HepG2 (cell line): ENCODE data around the gene SS18L1. TPM values are rescaled to one million over a fixed set of nuclear protein-coding genes. Genes with fewer than 3 reads are reported as not detected.

Experiments
- ARNTL ChIP-seq: sonication (generic); formaldehyde crosslinking; IDR thresholded peaks from 2 replicates; pipeline ENCODE4 v1.4.0; 2020; ENCODE audit warnings: mild to moderate bottlenecking, missing genetic modification reagents
- FOXM1 ChIP-seq: sonication (generic); formaldehyde crosslinking; IDR thresholded peaks from 2 replicates; pipeline ENCODE4 v1.5.0; 2020; ENCODE audit warnings: missing genetic modification reagents
- FUBP1 ChIP-seq: sonication (generic); formaldehyde crosslinking; IDR thresholded peaks from 2 replicates; pipeline ENCODE4 v1.5.1; 2020; ENCODE audit warnings: missing genetic modification reagents, mild to moderate bottlenecking, borderline replicate concordance
- GPN1 ChIP-seq: sonication (generic); formaldehyde crosslinking; IDR thresholded peaks from 2 replicates; pipeline ENCODE4 v1.5.1; 2020; ENCODE audit warnings: missing genetic modification reagents, borderline replicate concordance
- HOXA9 ChIP-seq: sonication (generic); formaldehyde crosslinking; IDR thresholded peaks from 2 replicates; pipeline ENCODE4 v1.8.1; 2022; ENCODE audit warnings: missing genetic modification reagents, mild to moderate bottlenecking, moderate library complexity, borderline replicate concordance
- HOXD1 ChIP-seq: sonication (generic); formaldehyde crosslinking; IDR thresholded peaks from 2 replicates; pipeline ENCODE4 v1.5.0; 2020; ENCODE audit warnings: missing genetic modification reagents
- IKZF4 ChIP-seq: sonication (generic); formaldehyde crosslinking; IDR thresholded peaks from 2 replicates; pipeline ENCODE4 v1.5.1; 2020; ENCODE audit warnings: borderline replicate concordance, mild to moderate bottlenecking, low read depth, missing genetic modification reagents; ENCODE audit errors: not compliant biosample characterization
- KAT8 ChIP-seq: IDR thresholded peaks from 2 replicates; pipeline ENCODE4 v1.6.1; 2016; ENCODE audit warnings: missing genetic modification reagents, missing compliant biosample characterization
- KDM4B ChIP-seq: sonication (generic); formaldehyde crosslinking; IDR thresholded peaks from 2 replicates; pipeline ENCODE4 v1.4.0; 2020; ENCODE audit warnings: missing genetic modification reagents
- LBX2 ChIP-seq: sonication (generic); formaldehyde crosslinking; IDR thresholded peaks from 2 replicates; pipeline ENCODE4 v1.5.0; 2020; ENCODE audit warnings: missing genetic modification reagents, mild to moderate bottlenecking, borderline replicate concordance
- NR2F1 ChIP-seq, 2 experiments: fragments of 450-650 bp in 1 of 2; formaldehyde crosslinking in 1 of 2; IDR thresholded peaks; 2 replicates each; pipeline versions ENCODE4 v1.5.0 to v1.6.1; 2016 to 2020; ENCODE audit warnings: mild to moderate bottlenecking in 1 of 2, missing compliant biosample characterization in 1 of 2, missing genetic modification reagents in 1 of 2, moderate library complexity in 1 of 2
- NRL ChIP-seq: sonication (generic); formaldehyde crosslinking; IDR thresholded peaks from 2 replicates; pipeline ENCODE4 v1.5.0; 2020; ENCODE audit warnings: missing genetic modification reagents, mild to moderate bottlenecking, moderate library complexity, borderline replicate concordance
- PATZ1 ChIP-seq: sonication (generic); formaldehyde crosslinking; IDR thresholded peaks from 2 replicates; pipeline ENCODE4 v1.4.0; 2020; ENCODE audit warnings: missing genetic modification reagents
- SMAD3 ChIP-seq: sonication (generic); formaldehyde crosslinking; IDR thresholded peaks from 2 replicates; pipeline ENCODE4 v1.4.0; 2020; ENCODE audit warnings: missing genetic modification reagents
- SNRNP70 ChIP-seq: fragments of 200-400 bp; formaldehyde crosslinking; IDR thresholded peaks from 2 replicates; pipeline ENCODE4 v1.6.1; 2017; ENCODE audit warnings: mild to moderate bottlenecking, low read depth, low read length, moderate library complexity
- SRY ChIP-seq: sonication (generic); formaldehyde crosslinking; IDR thresholded peaks from 2 replicates; pipeline ENCODE4 v1.8.0; 2022; ENCODE audit warnings: mild to moderate bottlenecking, missing genetic modification reagents
- STAG1 ChIP-seq: sonication (generic); formaldehyde crosslinking; IDR thresholded peaks from 2 replicates; pipeline ENCODE4 v1.4.0; 2020; ENCODE audit warnings: missing genetic modification reagents
- ZNF160 ChIP-seq: sonication (generic); formaldehyde crosslinking; IDR thresholded peaks from 2 replicates; pipeline ENCODE4 v1.8.0; 2022; ENCODE audit warnings: mild to moderate bottlenecking, inconsistent platforms, missing genetic modification reagents
- ZNF282 ChIP-seq: fragments of 450-650 bp; IDR thresholded peaks from 2 replicates; pipeline ENCODE4 v1.6.1; 2018; ENCODE audit not compliant: partially characterized antibody
- ZNF530 ChIP-seq: sonication (generic); formaldehyde crosslinking; IDR thresholded peaks from 2 replicates; pipeline ENCODE4 v1.5.0; 2020; ENCODE audit warnings: low read depth, mild to moderate bottlenecking, missing genetic modification reagents
- ZNF776 ChIP-seq: sonication (generic); formaldehyde crosslinking; IDR thresholded peaks from 2 replicates; pipeline ENCODE4 v1.4.0; 2020; ENCODE audit warnings: mild to moderate bottlenecking, missing genetic modification reagents
- ZNF839 ChIP-seq: sonication (generic); formaldehyde crosslinking; IDR thresholded peaks from 2 replicates; pipeline ENCODE4 v1.4.0; 2020; ENCODE audit warnings: missing genetic modification reagents, mild to moderate bottlenecking, borderline replicate concordance
- polyA plus RNA-seq, 8 experiments: library from polyadenylated mRNA; depleted of rRNA in 3 of 8; stranded (reverse) in 7 of 8; unstranded in 1 of 8; fragments of >200 nt; fragmentation: Illumina TruSeq in 4 of 8; extraction: Trizol in 4 of 8; gene quantifications; 2 replicates each; pipeline versions ENCODE4 v1.2.1 to v1.2.3, GENCODE V29; 2011 to 2016; ENCODE audit warnings: low read depth in 4 of 8, missing spikeins in 1 of 8, mixed read lengths in 1 of 8; ENCODE audit not compliant: insufficient read depth in 1 of 8
- total RNA-seq, 5 experiments: library from RNA; depleted of rRNA; stranded (reverse); fragments of >200 nt; fragmentation: Illumina TruSeq; extraction: Trizol; gene quantifications; 2 replicates each; pipeline ENCODE4 v1.2.3, GENCODE V29; 2016; ENCODE audit warnings: low read depth in 1 of 5
- TF ChIP-seq, protein P1 (sequence below): IDR thresholded peaks from 2 replicates; pipeline ENCODE4 v1.6.1; 2016
- TF ChIP-seq, protein P2 (sequence below): fragments of 450-650 bp; IDR thresholded peaks from 2 replicates; pipeline ENCODE4 v1.6.1; 2017

Gene SS18L1
- total and polyA plus RNA-seq, 2 of the 13 experiments (the other 11 are each of a cell fraction or from before 2014, with no cell fraction given): 17.8 to 27.6 TPM

DNA sequence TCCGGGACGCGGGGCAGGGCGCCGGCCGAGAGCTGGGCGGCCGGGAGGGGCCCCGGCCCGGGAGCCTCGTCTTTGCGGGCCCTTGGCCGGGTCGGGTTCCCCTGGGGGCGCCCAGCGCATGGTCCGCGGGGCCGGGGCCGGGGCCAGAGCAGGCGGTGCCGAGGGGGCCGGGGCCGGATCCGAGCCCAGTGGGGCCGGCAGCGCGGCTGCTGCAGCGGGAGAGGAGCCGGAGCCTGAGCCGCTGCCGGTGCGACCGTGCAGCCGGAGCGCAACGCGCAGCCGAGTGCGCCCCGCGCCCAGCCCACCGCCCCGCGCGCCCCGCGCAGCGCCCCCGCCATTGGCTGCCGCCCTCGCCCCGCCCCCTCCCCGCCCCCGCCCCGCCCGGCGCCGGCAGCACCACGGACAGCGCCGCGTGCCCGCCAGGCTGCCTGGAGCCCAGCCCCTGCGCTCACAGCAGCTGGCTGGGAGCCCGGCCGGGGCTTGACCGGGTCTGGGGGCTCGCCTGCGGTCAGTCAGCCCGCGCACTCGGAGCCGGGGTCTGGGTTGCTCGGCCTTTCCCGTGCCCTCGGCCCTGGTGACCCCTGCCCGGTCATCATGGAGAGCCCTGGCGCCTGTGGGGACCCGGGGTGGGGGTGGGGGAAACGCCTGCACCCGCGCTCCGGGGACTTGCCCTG lies 76.6 kb downstream of the SS18L1 start, which contains the start of gene HRH3 (continued):
- TF ChIP-seq NRL (CRISPR knock-in tag): no peak; the same call in 1 of the 2 replicates
- no peak for TF ChIP-seq KDM4B (CRISPR knock-in tag)
- no peak for TF ChIP-seq ZNF530 (CRISPR knock-in tag)
- peak; percentile 73 for TF ChIP-seq ARNTL
- peak; percentile 82 for TF ChIP-seq IKZF4 (CRISPR knock-in tag)
- TF ChIP-seq SNRNP70: no peak
- TF ChIP-seq FUBP1 (CRISPR knock-in tag): no peak
- 0 out of 2 replicates have a peak, but pooled peaks have one; percentile 63 for TF ChIP-seq LBX2 (CRISPR knock-in tag)
- TF ChIP-seq HOXD1 (CRISPR knock-in tag): 0 out of 2 replicates have a peak, but pooled peaks have one; percentile 48
- TF ChIP-seq ZNF776 (CRISPR knock-in tag): peak; percentile 68; the same call in 1 of the 2 replicates
- TF ChIP-seq KAT8 (CRISPR knock-in tag): 0 out of 2 replicates have a peak, but pooled peaks have one; percentile 28
- TF ChIP-seq PATZ1 (CRISPR knock-in tag): peak; percentile 69
- TF ChIP-seq STAG1 (CRISPR knock-in tag): peak; percentile 6; the same call in 1 of the 2 replicates
- TF ChIP-seq NR2F1 (CRISPR knock-in tag; IDR thresholded peaks at IDR 0.05): no peak
- TF ChIP-seq GPN1: peak; percentile 34; the same call in 1 of the 2 replicates
- TF ChIP-seq, protein P1, sequence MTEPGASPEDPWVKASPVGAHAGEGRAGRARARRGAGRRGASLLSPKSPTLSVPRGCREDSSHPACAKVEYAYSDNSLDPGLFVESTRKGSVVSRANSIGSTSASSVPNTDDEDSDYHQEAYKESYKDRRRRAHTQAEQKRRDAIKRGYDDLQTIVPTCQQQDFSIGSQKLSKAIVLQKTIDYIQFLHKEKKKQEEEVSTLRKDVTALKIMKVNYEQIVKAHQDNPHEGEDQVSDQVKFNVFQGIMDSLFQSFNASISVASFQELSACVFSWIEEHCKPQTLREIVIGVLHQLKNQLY (CRISPR knock-in tag): peak; percentile 41; the same call in 1 of the 2 replicates
- no peak for TF ChIP-seq ZNF839
- peak; percentile 89; the same call in 1 of the 2 replicates for TF ChIP-seq HOXA9 (CRISPR knock-in tag)
- TF ChIP-seq, protein P2, sequence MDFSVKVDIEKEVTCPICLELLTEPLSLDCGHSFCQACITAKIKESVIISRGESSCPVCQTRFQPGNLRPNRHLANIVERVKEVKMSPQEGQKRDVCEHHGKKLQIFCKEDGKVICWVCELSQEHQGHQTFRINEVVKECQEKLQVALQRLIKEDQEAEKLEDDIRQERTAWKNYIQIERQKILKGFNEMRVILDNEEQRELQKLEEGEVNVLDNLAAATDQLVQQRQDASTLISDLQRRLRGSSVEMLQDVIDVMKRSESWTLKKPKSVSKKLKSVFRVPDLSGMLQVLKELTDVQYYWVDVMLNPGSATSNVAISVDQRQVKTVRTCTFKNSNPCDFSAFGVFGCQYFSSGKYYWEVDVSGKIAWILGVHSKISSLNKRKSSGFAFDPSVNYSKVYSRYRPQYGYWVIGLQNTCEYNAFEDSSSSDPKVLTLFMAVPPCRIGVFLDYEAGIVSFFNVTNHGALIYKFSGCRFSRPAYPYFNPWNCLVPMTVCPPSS: no peak
- peak; percentile 87; the same call in 1 of the 2 replicates for TF ChIP-seq ZNF160
- no peak for TF ChIP-seq ZNF282
- peak; percentile 93 for TF ChIP-seq SRY
- 0 out of 2 replicates have a peak, but pooled peaks have one; percentile 52 for TF ChIP-seq SMAD3
- 0 out of 2 replicates have a peak, but pooled peaks have one; percentile 17 for TF ChIP-seq FOXM1 (CRISPR knock-in tag)
